ENCODE data around the gene CYBA. TPM values are rescaled to one million over a fixed set of nuclear protein-coding genes. Genes with fewer than 3 reads are reported as not detected.

Gene CYBA
- total and polyA plus RNA-seq, 9 donors = 6.5 to 244 (median 56.6) TPM

- no peaks in the 10 kb centered on the region for H3K27me3 ChIP-seq
- no peaks in the 10 kb centered on the region for H3K9me3 ChIP-seq
- DNase-seq = no peak
- no peak overlapping the region for H3K4me3 ChIP-seq
- intact Hi-C loops (cut with DNase I) = no loop called here
- no peak overlapping the region for H3K27ac ChIP-seq
- no peaks in the 10 kb centered on the region for H3K36me3 ChIP-seq
- 74 to 77% (median 76%) methylated on average over 5 of the region's 5 CpGs for WGBS, 3 donors
- TF ChIP-seq POLR2A (IDR thresholded peaks at IDR 0.05) (no peak), CTCF (IDR thresholded peaks at IDR 0.05) (no peak), EP300 (IDR thresholded peaks at IDR 0.05) (no peak)
- no peaks in the 10 kb centered on the region for H3K4me1 ChIP-seq (ENCODE audit: insufficient read depth)
Measured at GRCh38 chr16:88667461-88667860, 16.6 kb upstream of the CYBA start.

- H3K4me1 ChIP-seq (ENCODE audit: insufficient read depth) = peaks cover 3% of the 10 kb centered on the region
- no peaks in the 10 kb centered on the region for H3K36me3 ChIP-seq
- no peaks in the 10 kb centered on the region for H3K27me3 ChIP-seq
- WGBS, 3 donors = 94 to 98% (median 96%) methylated on average over 3 of the region's 3 CpGs
- no peak overlapping the region for H3K4me3 ChIP-seq
- TF ChIP-seq CTCF (IDR thresholded peaks at IDR 0.05) = no peak
- no peak for TF ChIP-seq POLR2A (IDR thresholded peaks at IDR 0.05)
- no peak for TF ChIP-seq EP300 (IDR thresholded peaks at IDR 0.05)
- H3K27ac ChIP-seq = no peak overlapping the region
- DNase-seq = no peak
- intact Hi-C loops (cut with DNase I) = no loop called here
- no peaks in the 10 kb centered on the region for H3K9me3 ChIP-seq
Measured at GRCh38 chr16:88665570-88665969, 14.7 kb upstream of the CYBA start.

GRCh38 chr16:88665148-88665547, 14.3 kb upstream of the CYBA start:
- H3K27me3 ChIP-seq = no peaks in the 10 kb centered on the region
- TF ChIP-seq POLR2A (IDR thresholded peaks at IDR 0.05) (no peak), CTCF (IDR thresholded peaks at IDR 0.05) (no peak), EP300 (IDR thresholded peaks at IDR 0.05) (no peak)
- no peaks in the 10 kb centered on the region for H3K9me3 ChIP-seq
- DNase-seq = no peak
- no peak overlapping the region for H3K4me3 ChIP-seq
- peaks cover 3% of the 10 kb centered on the region for H3K4me1 ChIP-seq (ENCODE audit: insufficient read depth)
- 62 to 63% (median 62%) methylated on average over 4 of the region's 4 CpGs for WGBS, 3 donors
- no peaks in the 10 kb centered on the region for H3K36me3 ChIP-seq
- intact Hi-C loops (cut with DNase I) = no loop called here
- H3K27ac ChIP-seq = no peak overlapping the region

- H3K27me3 ChIP-seq = no peaks in the 10 kb centered on the region
- no peaks in the 10 kb centered on the region for H3K36me3 ChIP-seq
- peaks cover 3% of the 10 kb centered on the region for H3K4me1 ChIP-seq (ENCODE audit: insufficient read depth)
- 0 to 1% (median 0%) methylated on average over 60 to 88 of the region's 88 CpGs for WGBS, 3 donors
- intact Hi-C loops (cut with DNase I) = no loop called here
- H3K27ac ChIP-seq = peak within 1 kb of the TSS in 1 of 2 donors; percentile 35
- peak; percentile 63 for TF ChIP-seq POLR2A (IDR thresholded peaks at IDR 0.05)
- TF ChIP-seq CTCF (IDR thresholded peaks at IDR 0.05) = peak in 1 of 3 donors; percentile 31
- TF ChIP-seq EP300 (IDR thresholded peaks at IDR 0.05) = no peak
- H3K9me3 ChIP-seq = no peaks in the 10 kb centered on the region
- peak within 1 kb of the TSS; percentile 70 for H3K4me3 ChIP-seq
- peak; percentile 96 to 97 (median 96) for DNase-seq
Measured at GRCh38 chr16:88662843-88663606, 12.2 kb upstream of the CYBA start, which contains the start of gene MVD. Gene MVD (minus strand): TSS chr16:88663091. CDS start chr16:88663080, 11 bp downstream.

All from ovary (tissue), 9 donors.